HFFc6 (cell line): ENCODE data around the gene AP2M1. TPM values are rescaled to one million over a fixed set of nuclear protein-coding genes. Genes with fewer than 3 reads are reported as not detected.

ENCODE experiments used
- DNase-seq: peaks from one replicate; pipeline ENCODE4 v3.0.0-alpha.2; 2018
- H3K27ac Mint-ChIP-seq: 2 replicates; pipeline ENCODE4 v1.8.0; 2020; ENCODE audit warnings: mild to moderate bottlenecking, mixed read lengths
- H3K27me3 Mint-ChIP-seq: 2 replicates; pipeline ENCODE4 v1.8.0; 2021; ENCODE audit warnings: mild to moderate bottlenecking, moderate library complexity, mixed read lengths; ENCODE audit not compliant: insufficient read depth
- H3K36me3 Mint-ChIP-seq: 2 replicates; pipeline ENCODE4 v1.8.0; 2021; ENCODE audit warnings: low read depth, mixed read lengths
- H3K4me1 Mint-ChIP-seq: 2 replicates; pipeline ENCODE4 v1.8.0; 2020; ENCODE audit warnings: low read depth, mixed read lengths
- H3K4me3 Mint-ChIP-seq: 2 replicates; pipeline ENCODE4 v1.8.0; 2020; ENCODE audit warnings: mild to moderate bottlenecking, moderate library complexity, mixed read lengths
- H3K9me3 Mint-ChIP-seq: 2 replicates; pipeline ENCODE4 v1.8.0; 2020; ENCODE audit warnings: mild to moderate bottlenecking, mixed read lengths
- CTCF ChIP-seq: fragments of 200-600 bp; sonication (generic); IDR thresholded peaks from 2 replicates; pipeline ENCODE4 v1.5.0; 2021; ENCODE audit warnings: antibody characterized with exemption, mild to moderate bottlenecking
- total RNA-seq, 6 experiments: library from RNA; stranded (reverse); fragmentation: NEBNext Ultra II Directional; extraction: Animal tissue kit (Norgen Biotek cat#: 25700); gene quantifications; 2 replicates in 1 of 6; 3 replicates in 5 of 6; pipeline ENCODE4 v1.2.3, GENCODE V29; 2021

Gene AP2M1
- total RNA-seq, 6 experiments from 2014 or later = 796 to 849 (median 832) TPM

- H3K36me3 Mint-ChIP-seq = peaks cover 17% of the 10 kb centered on the region; the same call in 1 of the 2 replicates
- H3K27me3 Mint-ChIP-seq = peaks cover 7% of the 10 kb centered on the region
- H3K4me3 Mint-ChIP-seq = no peak overlapping the region
- H3K27ac Mint-ChIP-seq = no peak overlapping the region
- no peaks in the 10 kb centered on the region for H3K9me3 Mint-ChIP-seq
- no peak for DNase-seq
- no peak for TF ChIP-seq CTCF
- H3K4me1 Mint-ChIP-seq = no peaks in the 10 kb centered on the region
Measured at GRCh38 chr3:184198509-184198908, 23.9 kb downstream of the AP2M1 start.

- Mint-ChIP-seq H3K27ac (no peak overlapping the region), H3K27me3 (peaks cover 7% of the 10 kb centered on the region), H3K9me3 (no peaks in the 10 kb centered on the region), H3K36me3 (no peaks in the 10 kb centered on the region), H3K4me1 (no peaks in the 10 kb centered on the region), H3K4me3 (no peak overlapping the region)
- no peak for DNase-seq
- no peak for TF ChIP-seq CTCF
Measured at GRCh38 chr3:184200825-184201224, 26.2 kb downstream of the AP2M1 start.

- Mint-ChIP-seq H3K27me3 (peaks cover 18% of the 10 kb centered on the region), H3K27ac (no peak overlapping the region), H3K4me3 (no peak overlapping the region), H3K36me3 (no peaks in the 10 kb centered on the region), H3K4me1 (no peaks in the 10 kb centered on the region), H3K9me3 (no peaks in the 10 kb centered on the region)
- DNase-seq = no peak
- TF ChIP-seq CTCF = no peak
Measured at GRCh38 chr3:184203526-184203925, 28.9 kb downstream of the AP2M1 start.

- no peak for DNase-seq
- 0 out of 2 replicates have a peak, but pooled peaks cover 6% of the 10 kb centered on the region for H3K4me1 Mint-ChIP-seq
Measured at GRCh38 chr3:184209146-184209923, 34.7 kb downstream of the AP2M1 start.

GRCh38 chr3:184211297-184211696 is 36.6 kb downstream of the AP2M1 start:
- no peak for TF ChIP-seq CTCF
- Mint-ChIP-seq H3K27me3 (peaks cover 16% of the 10 kb centered on the region), H3K4me3 (no peak overlapping the region), H3K4me1 (0 out of 2 replicates have a peak, but pooled peaks cover 6% of the 10 kb centered on the region), H3K27ac (no peak overlapping the region), H3K36me3 (no peaks in the 10 kb centered on the region), H3K9me3 (no peaks in the 10 kb centered on the region)
- no peak for DNase-seq

More at GRCh38 chr3:184209146-184209923, 34.7 kb downstream of the AP2M1 start:
- no peaks in the 10 kb centered on the region for H3K36me3 Mint-ChIP-seq
- H3K9me3 Mint-ChIP-seq = no peaks in the 10 kb centered on the region
- H3K27ac Mint-ChIP-seq = no peak overlapping the region
- TF ChIP-seq CTCF = no peak
- no peak overlapping the region for H3K4me3 Mint-ChIP-seq
- H3K27me3 Mint-ChIP-seq = peaks cover 16% of the 10 kb centered on the region
